Stomach (tissue), 4 donors: ENCODE results near the gene SLC7A4.

Source experiments
- CTCF ChIP-seq, 7 experiments: fragments of 450-650 bp in 4 of 7; fragments of 200-600 bp in 3 of 7; sonication (generic) in 3 of 7; IDR thresholded peaks; one replicate each; pipeline ENCODE4 v1.5.1; 2016 to 2019; ENCODE audit warnings: antibody characterized with exemption in 7 of 7, control low read depth in 2 of 7, mild to moderate bottlenecking in 1 of 7
- EP300 ChIP-seq: sonication (generic); formaldehyde crosslinking; IDR thresholded peaks from one replicate; pipeline ENCODE4 v1.6.1; 2017; ENCODE audit warnings: antibody characterized with exemption
- POLR2A ChIP-seq, 4 donors: fragments of 450-650 bp; IDR thresholded peaks; one replicate each; pipeline ENCODE4 v1.6.1; 2016; ENCODE audit warnings: antibody characterized with exemption in 4 of 4, control low read depth in 2 of 4, mild to moderate bottlenecking in 1 of 4, moderate library complexity in 1 of 4

- no peak for TF ChIP-seq CTCF (IDR thresholded peaks at IDR 0.05)
- no peak for TF ChIP-seq POLR2A (IDR thresholded peaks at IDR 0.05)
- no peak for TF ChIP-seq EP300
Observed at GRCh38 chr22:21020802-21021429, 11.4 kb downstream of the SLC7A4 start.
